Endothelial cell of umbilical vein (primary cell): ENCODE results near the gene CPED1. TPM values are rescaled to one million over a fixed set of nuclear protein-coding genes. Genes with fewer than 3 reads are reported as not detected.

Experiments used
- BruUV-seq: library from RNA; stranded (reverse); fragments of 400-500 nt; replicated peaks from 2 replicates; lab custom pipeline; 2021; lab: Mats Ljungman, UMichigan
- CTCF ChIA-PET: fragments of 300-600, 350-600 bp; sonication (Branson Sonifier 250); formaldehyde crosslinking; loops from one replicate; lab custom pipeline; 2021; ENCODE audit warnings: antibody characterized with exemption, inconsistent platforms; lab: Charles Lee
- POLR2A ChIA-PET: fragments of 300-600, 350-600 bp; sonication (Branson Sonifier 250); formaldehyde crosslinking; loops from one replicate; lab custom pipeline; 2021; ENCODE audit warnings: antibody characterized with exemption, inconsistent platforms; lab: Charles Lee
- DNase-seq: peaks from one replicate; pipeline ENCODE4 v3.0.0-alpha.2; 2011; ENCODE audit warnings: low read depth, low spot score
- FAIRE-seq: peaks from 2 replicates; lab custom pipeline; 2011; peaks lifted over from hg19 to GRCh38; lab: Jason Lieb, UNC
- H2AFZ ChIP-seq: 2 replicates; pipeline ENCODE4 v1.6.0; 2012; ENCODE audit warnings: low read depth, low read length, control low read depth, inconsistent platforms
- H3K27ac ChIP-seq: 2 replicates; pipeline ENCODE4 v1.5.1; 2011; ENCODE audit warnings: low read depth, mild to moderate bottlenecking, control low read depth, low read length, moderate library complexity; ENCODE audit not compliant: insufficient read depth
- H3K27me3 ChIP-seq, 2 experiments: 2 replicates each; pipeline versions ENCODE4 v1.6.0 to v1.6.1; 2011; ENCODE audit warnings: low read length in 2 of 2, mixed read lengths in 1 of 2; ENCODE audit not compliant: control insufficient read depth in 2 of 2, insufficient read depth in 2 of 2
- H3K36me3 ChIP-seq, 2 experiments: 2 replicates in 1 of 2; 3 replicates in 1 of 2; pipeline ENCODE4 v1.5.1; 2011; ENCODE audit warnings: low read length in 2 of 2, mild to moderate bottlenecking in 1 of 2, moderate library complexity in 1 of 2; ENCODE audit not compliant: control insufficient read depth in 2 of 2, insufficient read depth in 2 of 2; ENCODE audit errors: extremely low read depth in 1 of 2
- H3K4me1 ChIP-seq: 3 replicates; pipeline ENCODE4 v1.5.1; 2011; ENCODE audit warnings: mild to moderate bottlenecking, low read length; ENCODE audit not compliant: control insufficient read depth, insufficient read depth; ENCODE audit errors: extremely low read depth
- H3K4me2 ChIP-seq: 2 replicates; pipeline ENCODE4 v1.6.1; 2011; ENCODE audit warnings: low read length, control low read depth, mixed read lengths; ENCODE audit not compliant: insufficient read depth
- H3K4me3 ChIP-seq, 3 experiments: fragments of 200-600 bp in 1 of 3; sonication (generic), shearing (Covaris generic) in 1 of 3; replicated peaks in 1 of 3; 2 replicates each; pipeline ENCODE4 v1.5.1; 2011 to 2016; ENCODE audit warnings: control low read depth in 3 of 3, low read length in 3 of 3, mild to moderate bottlenecking in 2 of 3, inconsistent platforms in 1 of 3, low read depth in 1 of 3, moderate library complexity in 1 of 3; ENCODE audit not compliant: insufficient read depth in 1 of 3
- H3K79me2 ChIP-seq: 2 replicates; pipeline ENCODE4 v1.6.0; 2012; ENCODE audit warnings: low read length, inconsistent platforms; ENCODE audit not compliant: control insufficient read depth, insufficient read depth
- H3K9ac ChIP-seq: replicated peaks from 2 replicates; pipeline ENCODE3; 2011; ENCODE audit warnings: low read length, control low read depth; ENCODE audit not compliant: insufficient read depth; ENCODE audit errors: extremely low read depth
- H3K9me1 ChIP-seq: replicated peaks from 3 replicates; pipeline ENCODE4 v1.6.0; 2011; ENCODE audit warnings: mild to moderate bottlenecking, low read length; ENCODE audit not compliant: control insufficient read depth, insufficient read depth; ENCODE audit errors: extremely low read depth
- H3K9me3 ChIP-seq: replicated peaks from 2 replicates; pipeline ENCODE4 v1.5.1; 2012; ENCODE audit warnings: low read length, inconsistent platforms; ENCODE audit not compliant: control insufficient read depth, insufficient read depth
- H4K20me1 ChIP-seq: replicated peaks from 2 replicates; pipeline ENCODE3; 2011; ENCODE audit warnings: mild to moderate bottlenecking, low read length; ENCODE audit not compliant: control insufficient read depth, insufficient read depth; ENCODE audit errors: extremely low read depth
- EZH2 ChIP-seq: IDR thresholded peaks from 2 replicates; pipeline ENCODE4 v1.6.1; 2012; ENCODE audit warnings: borderline replicate concordance, low read depth, mild to moderate bottlenecking, moderate library complexity, low read length, inconsistent platforms; ENCODE audit not compliant: severe bottlenecking
- FOS ChIP-seq: IDR thresholded peaks from 2 replicates; pipeline ENCODE4 v1.6.1; 2011; ENCODE audit warnings: mild to moderate bottlenecking, low read length, moderate library complexity, borderline replicate concordance; ENCODE audit not compliant: insufficient read depth
- GATA2 ChIP-seq: IDR thresholded peaks from 2 replicates; pipeline ENCODE4 v1.7.0; 2011; ENCODE audit warnings: low read depth, mild to moderate bottlenecking, moderate library complexity, mixed read lengths, low read length; ENCODE audit not compliant: insufficient read length, insufficient read depth
- JUN ChIP-seq: IDR thresholded peaks from 2 replicates; pipeline ENCODE4 v1.6.1; 2011; ENCODE audit warnings: borderline replicate concordance, low read depth; ENCODE audit not compliant: insufficient read length, insufficient read depth
- MAX ChIP-seq: IDR thresholded peaks from 2 replicates; pipeline ENCODE4 v1.6.1; 2011; ENCODE audit not compliant: insufficient read depth, insufficient read length
- MYC ChIP-seq: IDR thresholded peaks from one replicate; pipeline ENCODE4 v1.6.1; 2011; ENCODE audit warnings: mild to moderate bottlenecking, low read depth, low read length
- POLR2A ChIP-seq: IDR thresholded peaks from 2 replicates; pipeline ENCODE4 v1.6.1; 2012; ENCODE audit warnings: low read depth, mild to moderate bottlenecking, control low read depth, low read length
- POLR2AphosphoS5 ChIP-seq: IDR thresholded peaks from 2 replicates; pipeline ENCODE4 v1.6.1; 2012; ENCODE audit warnings: low read depth, mild to moderate bottlenecking, control low read depth, low read length, moderate library complexity; ENCODE audit not compliant: insufficient read depth
- dilution Hi-C: fragments of 300-500 bp; cut with MboI; formaldehyde crosslinking; loops from one replicate; pipeline ENCODE4 v1.15.0; 2019; ENCODE audit warnings: low sequenced_read_pairs; ENCODE audit not compliant: extremely low pct_ligation_motif_present
- intact Hi-C: fragments of 100-400 bp; cut with micrococcal nuclease; formaldehyde crosslinking; loops from one replicate; pipeline ENCODE4 v1.10.0; 2022
- polyA plus RNA-seq, 4 experiments: library from polyadenylated mRNA; depleted of rRNA in 3 of 4; stranded (reverse) in 3 of 4; unstranded in 1 of 4; fragments of >200 nt; gene quantifications; 2 replicates each; pipeline versions ENCODE4 v1.2.1 to v1.2.3, GENCODE V29; 2011 to 2012; ENCODE audit warnings: missing spikeins in 1 of 4
- total RNA-seq: library from RNA; stranded (reverse); gene quantifications from 2 replicates; pipeline ENCODE4 v1.2.3, GENCODE V29; 2021
- TF ChIP-seq, protein P1 (sequence below), 2 donors: IDR thresholded peaks; 1 replicate in 1 of 2; 2 replicates in 1 of 2; pipeline ENCODE4 v1.5.1; 2011; ENCODE audit warnings: low read length in 2 of 2, mild to moderate bottlenecking in 2 of 2, moderate library complexity in 2 of 2, control low read depth in 1 of 2, inconsistent platforms in 1 of 2, low read depth in 1 of 2; ENCODE audit not compliant: insufficient read depth in 1 of 2; ENCODE audit errors: extremely low read depth in 1 of 2

Gene CPED1
- total and polyA plus RNA-seq, 2 donors (not counting 3 experiments of a cell fraction or from before 2014, with no cell fraction given): 0.22 to 3.0 TPM

GRCh38 chr7:121181357-121181756 lies 192.8 kb downstream of the CPED1 start:
- Histone ChIP-seq H3K4me2 (no peak overlapping the region), H3K27ac (no peak overlapping the region), H3K36me3 (no peaks in the 10 kb centered on the region), H3K4me3 (no peak overlapping the region), H3K4me1 (no peaks in the 10 kb centered on the region), H4K20me1 (no peaks in the 10 kb centered on the region), H3K9me1 (no peaks in the 10 kb centered on the region), H3K27me3 (peaks cover 0 to 7% of the 10 kb centered on the region in 2 experiments), H3K79me2 (no peaks in the 10 kb centered on the region), H3K9ac (no peak overlapping the region), H2AFZ (no peak overlapping the region), H3K9me3 (no peaks in the 10 kb centered on the region)
- dilution Hi-C loops (no loop called here), intact Hi-C loops (no loop called here)
- FAIRE-seq: no peak
- DNase-seq: no peak
- no TSS peak for BruUV-seq
- ChIA-PET CTCF (no interaction called here), POLR2A (interaction anchor here (0.7 kb wide), 1 partner anchor 231 kb away, joined by 3 read pairs; the partner anchor contains the start of gene ING3)
- TF ChIP-seq MAX (no peak), FOS (no peak), EZH2 (no peak), MYC (no peak), GATA2 (no peak), POLR2A (no peak), POLR2AphosphoS5 (no peak), JUN (no peak)
- TF ChIP-seq, protein P1, sequence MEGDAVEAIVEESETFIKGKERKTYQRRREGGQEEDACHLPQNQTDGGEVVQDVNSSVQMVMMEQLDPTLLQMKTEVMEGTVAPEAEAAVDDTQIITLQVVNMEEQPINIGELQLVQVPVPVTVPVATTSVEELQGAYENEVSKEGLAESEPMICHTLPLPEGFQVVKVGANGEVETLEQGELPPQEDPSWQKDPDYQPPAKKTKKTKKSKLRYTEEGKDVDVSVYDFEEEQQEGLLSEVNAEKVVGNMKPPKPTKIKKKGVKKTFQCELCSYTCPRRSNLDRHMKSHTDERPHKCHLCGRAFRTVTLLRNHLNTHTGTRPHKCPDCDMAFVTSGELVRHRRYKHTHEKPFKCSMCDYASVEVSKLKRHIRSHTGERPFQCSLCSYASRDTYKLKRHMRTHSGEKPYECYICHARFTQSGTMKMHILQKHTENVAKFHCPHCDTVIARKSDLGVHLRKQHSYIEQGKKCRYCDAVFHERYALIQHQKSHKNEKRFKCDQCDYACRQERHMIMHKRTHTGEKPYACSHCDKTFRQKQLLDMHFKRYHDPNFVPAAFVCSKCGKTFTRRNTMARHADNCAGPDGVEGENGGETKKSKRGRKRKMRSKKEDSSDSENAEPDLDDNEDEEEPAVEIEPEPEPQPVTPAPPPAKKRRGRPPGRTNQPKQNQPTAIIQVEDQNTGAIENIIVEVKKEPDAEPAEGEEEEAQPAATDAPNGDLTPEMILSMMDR (IDR thresholded peaks at IDR 0.05; ENCODE audit: extremely low read depth in 1 of 2, insufficient read depth in 1 of 2, low read depth in 1 of 2, low read length in 2 of 2): no peak
